Keratinocyte (primary cell): ENCODE data around the gene HSD11B2. TPM values are rescaled to one million over a fixed set of nuclear protein-coding genes. Genes with fewer than 3 reads are reported as not detected.

Experiments used
- DNase-seq: peaks from one replicate; pipeline ENCODE4 v3.0.0-alpha.2; 2011; ENCODE audit warnings: low read depth, missing footprints, low spot score
- FAIRE-seq: peaks from 2 replicates; lab custom pipeline; 2011; peaks lifted over from hg19 to GRCh38; lab: Jason Lieb, UNC
- H2AFZ ChIP-seq: 2 replicates; pipeline ENCODE4 v1.6.0; 2012; ENCODE audit warnings: low read length, control low read depth, inconsistent platforms; ENCODE audit not compliant: control insufficient read depth
- H3K27ac ChIP-seq: 2 replicates; pipeline ENCODE4 v1.5.1; 2011; ENCODE audit warnings: low read length; ENCODE audit not compliant: control insufficient read depth, insufficient read depth
- H3K27me3 ChIP-seq: 3 replicates; pipeline ENCODE4 v1.6.0; 2011; ENCODE audit warnings: low read length; ENCODE audit not compliant: control insufficient read depth, insufficient read depth; ENCODE audit errors: extremely low read depth
- H3K36me3 ChIP-seq, 2 experiments: 2 replicates in 1 of 2; 3 replicates in 1 of 2; pipeline ENCODE4 v1.5.1; 2011; ENCODE audit warnings: low read length in 2 of 2, mild to moderate bottlenecking in 1 of 2; ENCODE audit not compliant: control insufficient read depth in 2 of 2, insufficient read depth in 2 of 2; ENCODE audit errors: extremely low read depth in 1 of 2
- H3K4me1 ChIP-seq: 3 replicates; pipeline ENCODE4 v1.5.1; 2011; ENCODE audit warnings: low read length; ENCODE audit not compliant: control insufficient read depth, insufficient read depth; ENCODE audit errors: extremely low read depth
- H3K4me2 ChIP-seq: 3 replicates; pipeline ENCODE4 v1.6.0; 2011; ENCODE audit warnings: low read depth, low read length; ENCODE audit not compliant: control insufficient read depth, insufficient read depth; ENCODE audit errors: extremely low read depth
- H3K4me3 ChIP-seq, 3 experiments: fragments of 200-600 bp in 1 of 3; sonication (generic) in 1 of 3; 2 replicates in 2 of 3; 3 replicates in 1 of 3; pipeline ENCODE4 v1.5.1; 2011 to 2016; ENCODE audit warnings: low read length in 3 of 3, mild to moderate bottlenecking in 3 of 3, control low read depth in 2 of 3, inconsistent platforms in 1 of 3, low read depth in 1 of 3, mixed read lengths in 1 of 3, mixed run types in 1 of 3, moderate library complexity in 1 of 3; ENCODE audit not compliant: control insufficient read depth in 2 of 3, insufficient read depth in 2 of 3; ENCODE audit errors: extremely low read depth in 1 of 3
- H3K79me2 ChIP-seq: 2 replicates; pipeline ENCODE4 v1.6.0; 2012; ENCODE audit warnings: low read length; ENCODE audit not compliant: control insufficient read depth, insufficient read depth
- H3K9ac ChIP-seq: 3 replicates; pipeline ENCODE4 v1.6.0; 2011; ENCODE audit warnings: low read length; ENCODE audit not compliant: control insufficient read depth, insufficient read depth; ENCODE audit errors: extremely low read depth
- H3K9me1 ChIP-seq: 3 replicates; pipeline ENCODE4 v1.6.0; 2011; ENCODE audit warnings: low read length; ENCODE audit not compliant: control insufficient read depth, insufficient read depth; ENCODE audit errors: extremely low read depth
- H3K9me3 ChIP-seq: 2 replicates; pipeline ENCODE4 v1.5.1; 2012; ENCODE audit warnings: low read depth, low read length; ENCODE audit not compliant: control insufficient read depth
- H4K20me1 ChIP-seq: 3 replicates; pipeline ENCODE4 v1.6.0; 2011; ENCODE audit warnings: low read length; ENCODE audit not compliant: control insufficient read depth, insufficient read depth; ENCODE audit errors: extremely low read depth
- EZH2 ChIP-seq: IDR thresholded peaks from one replicate; pipeline ENCODE4 v1.6.1; 2012; ENCODE audit warnings: inconsistent platforms, mild to moderate bottlenecking, low read length, moderate library complexity
- dilution Hi-C: fragments of 300-500 bp; cut with MboI; formaldehyde crosslinking; loops from one replicate; pipeline ENCODE4 v1.7.0; 2020; ENCODE audit warnings: low sequenced_read_pairs; ENCODE audit not compliant: extremely low pct_ligation_motif_present
- polyA plus RNA-seq, 5 experiments: library from polyadenylated mRNA; depleted of rRNA in 3 of 5; stranded (reverse) in 3 of 5; stranded (forward) in 1 of 5; unstranded in 1 of 5; fragments of >200 nt; gene quantifications; 1 replicate in 1 of 5; 2 replicates in 3 of 5; 3 replicates in 1 of 5; pipeline versions ENCODE4 v1.2.1 to v1.2.3, GENCODE V29; 2011 to 2012; ENCODE audit warnings: missing spikeins in 2 of 5, low read depth in 1 of 5, low replicate concordance in 1 of 5
- TF ChIP-seq, protein P1 (sequence below), 3 experiments: IDR thresholded peaks in 1 of 3; conservative IDR thresholded peaks in 1 of 3; optimal IDR thresholded peaks in 1 of 3; 2 replicates in 2 of 3; 3 replicates in 1 of 3; pipeline versions ENCODE3 to v1.5.1; 2011; ENCODE audit warnings: low read length in 3 of 3, mild to moderate bottlenecking in 3 of 3, moderate library complexity in 2 of 3, control low read depth in 1 of 3, inconsistent platforms in 1 of 3; ENCODE audit not compliant: insufficient read depth in 2 of 3; ENCODE audit errors: extremely low read depth in 1 of 3

The HSD11B2 gene
- polyA plus RNA-seq, 1 donor (not counting 4 experiments of a cell fraction or from before 2014, with no cell fraction given): 0.93 TPM

DNA sequence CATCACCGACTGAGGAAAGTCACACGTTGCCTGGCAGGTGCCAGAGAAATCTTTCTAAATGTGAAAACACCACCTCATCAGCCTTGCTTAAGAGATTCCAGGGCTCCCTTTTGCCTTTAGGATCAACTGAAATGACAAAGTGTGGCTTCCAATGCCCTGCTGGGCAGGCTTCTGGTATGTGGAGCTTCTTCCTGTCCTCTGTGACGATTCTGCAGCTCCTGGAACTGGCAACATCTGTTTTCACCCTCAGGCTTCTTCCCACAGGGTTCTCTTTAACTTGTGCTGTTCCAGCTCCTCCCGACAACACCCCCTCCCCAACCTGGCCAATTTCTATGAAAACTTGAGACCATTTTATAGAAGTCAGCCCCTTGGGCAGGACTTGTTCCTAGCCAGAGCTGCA, 9.9 kb upstream of the HSD11B2 start:
- Histone ChIP-seq H3K4me2 (no peak overlapping the region), H3K9me1 (no peaks in the 10 kb centered on the region), H3K27ac (no peak overlapping the region), H3K4me3 (no peak overlapping the region), H2AFZ (no peak overlapping the region), H3K27me3 (peaks cover 16% of the 10 kb centered on the region), H3K9me3 (no peaks in the 10 kb centered on the region), H3K9ac (no peak overlapping the region), H4K20me1 (no peaks in the 10 kb centered on the region), H3K36me3 (no peaks in the 10 kb centered on the region), H3K79me2 (no peaks in the 10 kb centered on the region), H3K4me1 (peaks cover 4% of the 10 kb centered on the region)
- TF ChIP-seq, protein P1, sequence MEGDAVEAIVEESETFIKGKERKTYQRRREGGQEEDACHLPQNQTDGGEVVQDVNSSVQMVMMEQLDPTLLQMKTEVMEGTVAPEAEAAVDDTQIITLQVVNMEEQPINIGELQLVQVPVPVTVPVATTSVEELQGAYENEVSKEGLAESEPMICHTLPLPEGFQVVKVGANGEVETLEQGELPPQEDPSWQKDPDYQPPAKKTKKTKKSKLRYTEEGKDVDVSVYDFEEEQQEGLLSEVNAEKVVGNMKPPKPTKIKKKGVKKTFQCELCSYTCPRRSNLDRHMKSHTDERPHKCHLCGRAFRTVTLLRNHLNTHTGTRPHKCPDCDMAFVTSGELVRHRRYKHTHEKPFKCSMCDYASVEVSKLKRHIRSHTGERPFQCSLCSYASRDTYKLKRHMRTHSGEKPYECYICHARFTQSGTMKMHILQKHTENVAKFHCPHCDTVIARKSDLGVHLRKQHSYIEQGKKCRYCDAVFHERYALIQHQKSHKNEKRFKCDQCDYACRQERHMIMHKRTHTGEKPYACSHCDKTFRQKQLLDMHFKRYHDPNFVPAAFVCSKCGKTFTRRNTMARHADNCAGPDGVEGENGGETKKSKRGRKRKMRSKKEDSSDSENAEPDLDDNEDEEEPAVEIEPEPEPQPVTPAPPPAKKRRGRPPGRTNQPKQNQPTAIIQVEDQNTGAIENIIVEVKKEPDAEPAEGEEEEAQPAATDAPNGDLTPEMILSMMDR (optimal IDR thresholded peaks at IDR 0.05 in 1 of 3, IDR thresholded peaks at IDR 0.05 in 1 of 3, conservative IDR thresholded peaks at IDR 0.05 in 1 of 3; ENCODE audit: extremely low read depth in 1 of 3, insufficient read depth in 2 of 3, low read length in 3 of 3): no peak
- TF ChIP-seq EZH2: no peak
- FAIRE-seq (no peak), DNase-seq (no peak)
- dilution Hi-C loops: no loop called here

DNA sequence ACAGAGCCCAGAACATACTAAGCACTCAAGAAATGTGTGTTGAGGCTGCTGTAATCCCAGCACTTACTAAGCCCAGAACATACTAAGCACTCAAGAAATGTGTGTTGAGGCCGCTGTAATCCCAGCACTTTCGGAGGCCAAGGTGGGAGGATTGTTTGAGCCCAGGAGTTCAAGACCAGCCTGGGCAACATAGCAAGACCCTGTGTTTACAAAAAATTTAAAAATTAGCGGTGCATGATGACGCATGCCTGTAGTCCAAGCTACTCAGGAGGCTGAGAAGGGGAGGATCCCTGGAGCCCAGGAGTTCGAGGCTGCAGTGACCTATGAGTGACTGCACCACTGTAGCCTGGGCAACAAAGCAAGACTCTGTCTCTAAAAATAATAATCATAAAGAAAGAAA, 7.9 kb upstream of the HSD11B2 start:
- Histone ChIP-seq H3K27ac (no peak overlapping the region), H4K20me1 (no peaks in the 10 kb centered on the region), H2AFZ (no peak overlapping the region), H3K4me1 (no peaks in the 10 kb centered on the region), H3K9ac (no peak overlapping the region), H3K4me3 (no peak overlapping the region), H3K36me3 (no peaks in the 10 kb centered on the region), H3K9me3 (no peaks in the 10 kb centered on the region), H3K79me2 (no peaks in the 10 kb centered on the region), H3K4me2 (no peak overlapping the region), H3K9me1 (no peaks in the 10 kb centered on the region), H3K27me3 (peaks cover 16% of the 10 kb centered on the region)
- dilution Hi-C loops: no loop called here
- no peak for DNase-seq
- TF ChIP-seq EZH2: no peak
- TF ChIP-seq, protein P1 (optimal IDR thresholded peaks at IDR 0.05 in 1 of 3, IDR thresholded peaks at IDR 0.05 in 1 of 3, conservative IDR thresholded peaks at IDR 0.05 in 1 of 3; ENCODE audit: extremely low read depth in 1 of 3, insufficient read depth in 2 of 3, low read length in 3 of 3): no peak
- FAIRE-seq: no peak
